ENCODE measurements around the gene KIF6.

- no peak for TF ChIP-seq CTCF (IDR thresholded peaks at IDR 0.05; ENCODE audit: low read length)
- no peak for TF ChIP-seq EZH2 (IDR thresholded peaks at IDR 0.05; ENCODE audit: borderline replicate concordance, low read length)
Measured at GRCh38 chr6:39424831-39425230, 300.4 kb downstream of the KIF6 start.

All from OCI-LY1 (cell line).